ENCODE data around the gene SALL4. TPM values are rescaled to one million over a fixed set of nuclear protein-coding genes. Genes with fewer than 3 reads are reported as not detected.
"Not testable (repeated sequence)": the region's sequence is repeated elsewhere in the genome, so short reads cannot be mapped to it uniquely, and the experiment has no call there.

SALL4 gene
- total and polyA plus RNA-seq, 2 donors from 2014 or later = 0.09 TPM; not detected in 1

DNA sequence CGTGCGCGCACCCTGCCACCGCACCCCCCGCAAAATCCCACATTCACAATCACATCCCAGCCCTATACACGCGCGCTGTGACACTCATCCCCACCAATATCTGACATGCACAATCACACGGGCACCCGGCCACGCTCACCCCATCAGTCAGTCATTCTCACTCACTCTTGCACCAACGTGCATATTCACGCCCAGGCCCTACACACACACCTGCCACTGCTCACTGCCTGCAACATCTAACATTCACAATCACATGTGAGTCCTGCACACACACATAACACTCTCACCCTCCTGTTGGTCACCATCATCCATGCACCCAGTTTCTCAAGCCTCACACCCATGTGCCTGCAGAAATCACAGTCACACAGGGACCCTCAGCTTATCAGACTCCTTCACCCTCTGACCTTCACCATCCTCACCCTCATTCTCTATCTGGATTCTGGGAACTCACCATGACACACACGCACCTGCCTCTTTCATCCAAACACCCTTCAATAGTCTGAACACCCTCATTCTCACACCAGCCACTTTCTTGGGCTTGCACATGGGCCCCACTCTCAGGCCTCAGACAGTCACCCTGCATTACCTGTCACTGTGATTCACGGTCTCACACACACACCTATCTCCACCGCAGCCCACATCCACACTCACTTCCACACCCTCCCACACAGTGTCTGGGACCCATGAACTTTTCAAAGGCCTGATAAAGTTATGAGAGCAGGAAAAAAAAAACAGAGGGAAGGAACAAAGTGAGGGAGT, 33.4 kb downstream of the SALL4 start:
- H3K27ac ChIP-seq (ENCODE audit: low read depth in 2 of 2, low read length in 2 of 2) = peak overlapping the region in 1 of 2 donors; percentile 14
- FAIRE-seq (no peak), DNase-seq (peak in 3 of 5 donors; percentile 38 to 70 (median 43))
- peak overlapping the region; percentile 31 to 35 (median 34) for H3K4me3 ChIP-seq (ENCODE audit: low read length in 3 of 3)
- H3K4me1 ChIP-seq (ENCODE audit: control insufficient read depth in 2 of 3, insufficient read depth in 2 of 3, low read depth in 1 of 3, low read length in 3 of 3) = peaks cover 0 to 7% (median 0%) of the 10 kb centered on the region in 3 donors
- intact Hi-C loops (cut with DNase I) = no loop called here
- TF ChIP-seq, protein P1, sequence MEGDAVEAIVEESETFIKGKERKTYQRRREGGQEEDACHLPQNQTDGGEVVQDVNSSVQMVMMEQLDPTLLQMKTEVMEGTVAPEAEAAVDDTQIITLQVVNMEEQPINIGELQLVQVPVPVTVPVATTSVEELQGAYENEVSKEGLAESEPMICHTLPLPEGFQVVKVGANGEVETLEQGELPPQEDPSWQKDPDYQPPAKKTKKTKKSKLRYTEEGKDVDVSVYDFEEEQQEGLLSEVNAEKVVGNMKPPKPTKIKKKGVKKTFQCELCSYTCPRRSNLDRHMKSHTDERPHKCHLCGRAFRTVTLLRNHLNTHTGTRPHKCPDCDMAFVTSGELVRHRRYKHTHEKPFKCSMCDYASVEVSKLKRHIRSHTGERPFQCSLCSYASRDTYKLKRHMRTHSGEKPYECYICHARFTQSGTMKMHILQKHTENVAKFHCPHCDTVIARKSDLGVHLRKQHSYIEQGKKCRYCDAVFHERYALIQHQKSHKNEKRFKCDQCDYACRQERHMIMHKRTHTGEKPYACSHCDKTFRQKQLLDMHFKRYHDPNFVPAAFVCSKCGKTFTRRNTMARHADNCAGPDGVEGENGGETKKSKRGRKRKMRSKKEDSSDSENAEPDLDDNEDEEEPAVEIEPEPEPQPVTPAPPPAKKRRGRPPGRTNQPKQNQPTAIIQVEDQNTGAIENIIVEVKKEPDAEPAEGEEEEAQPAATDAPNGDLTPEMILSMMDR (IDR thresholded peaks at IDR 0.05; ENCODE audit: borderline replicate concordance, extremely low read depth, insufficient read depth) = no peak
- no peak overlapping the region for H3K9ac ChIP-seq (ENCODE audit: low read length in 3 of 3)
- no peaks in the 10 kb centered on the region for H3K36me3 ChIP-seq (ENCODE audit: control insufficient read depth in 2 of 3, insufficient read depth in 3 of 3, low read length in 3 of 3)
- H3K27me3 ChIP-seq (ENCODE audit: control insufficient read depth, insufficient read depth, low read length) = no peaks in the 10 kb centered on the region
- H3K9me3 ChIP-seq (ENCODE audit: control insufficient read depth in 2 of 3, insufficient read depth in 1 of 3, low read length in 3 of 3) = no peaks in the 10 kb centered on the region

DNA sequence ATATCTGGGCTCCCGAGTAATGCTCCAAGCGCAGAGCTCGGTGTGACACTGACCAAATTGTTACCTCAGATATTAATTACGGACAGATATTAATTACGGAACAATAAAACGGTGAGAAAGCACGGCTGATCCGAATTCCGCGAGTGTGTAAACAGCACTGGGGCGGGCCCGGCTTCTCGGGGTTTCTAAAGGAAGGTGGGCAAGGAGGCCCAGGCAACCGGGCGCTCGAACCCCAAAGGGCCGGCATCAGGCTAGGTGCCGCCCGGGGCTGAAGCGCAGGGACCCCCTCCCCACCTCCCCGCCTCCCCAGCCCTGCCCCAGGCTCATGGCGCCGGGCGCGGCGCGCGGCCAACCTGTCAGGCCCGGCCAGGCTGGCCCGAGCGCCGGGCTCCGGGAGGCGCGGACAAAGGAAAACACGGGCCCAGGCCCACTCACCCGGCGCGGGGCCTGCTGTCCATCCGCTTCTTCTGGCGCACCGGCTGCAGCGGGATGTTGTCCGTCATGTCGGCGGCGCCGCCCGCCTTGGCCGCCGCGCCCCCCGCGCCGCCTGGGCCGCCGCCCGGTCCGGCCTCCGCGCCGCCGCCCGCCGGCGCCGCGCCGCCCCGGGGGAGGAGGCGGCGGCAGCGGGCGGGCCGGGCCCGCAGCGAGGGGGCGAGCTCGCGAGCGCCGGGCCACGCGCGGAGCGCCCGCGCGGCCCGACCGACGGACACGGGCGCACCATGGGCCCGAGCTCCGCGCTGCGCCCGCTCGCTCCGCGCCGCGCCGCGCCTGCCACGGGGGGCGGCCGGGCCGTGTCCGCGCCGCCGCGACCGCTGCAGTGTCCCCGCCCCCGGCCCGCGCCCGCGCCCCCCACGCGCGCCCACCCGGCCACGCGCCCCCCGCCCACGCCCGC, 34.2 kb downstream of the SALL4 start, which contains the start of gene ATP9A:
ATP9A (minus strand) TSS at position 524 of the 892 bp plus-strand sequence; CDS start at position 503, 21 bp downstream.
- Histone ChIP-seq H3K4me3 (ENCODE audit: low read length in 3 of 3) (peak within 1 kb of the TSS; percentile 72 to 80 (median 77)), H3K4me1 (ENCODE audit: control insufficient read depth in 2 of 3, insufficient read depth in 2 of 3, low read depth in 1 of 3, low read length in 3 of 3) (peaks cover 0 to 7% (median 0%) of the 10 kb centered on the region in 3 donors), H3K9me3 (ENCODE audit: control insufficient read depth in 2 of 3, insufficient read depth in 1 of 3, low read length in 3 of 3) (no peaks in the 10 kb centered on the region), H3K27me3 (ENCODE audit: control insufficient read depth, insufficient read depth, low read length) (no peaks in the 10 kb centered on the region), H3K36me3 (ENCODE audit: control insufficient read depth in 2 of 3, insufficient read depth in 3 of 3, low read length in 3 of 3) (no peaks in the 10 kb centered on the region), H3K9ac (ENCODE audit: low read length in 3 of 3) (peak within 1 kb of the TSS; percentile 71 to 82 (median 77)), H3K27ac (ENCODE audit: low read depth in 2 of 2, low read length in 2 of 2) (peak within 1 kb of the TSS; percentile 43 to 75)
- TF ChIP-seq, protein P1 (IDR thresholded peaks at IDR 0.05; ENCODE audit: borderline replicate concordance, extremely low read depth, insufficient read depth) = no peak
- intact Hi-C loops (cut with DNase I) = no loop called here
- DNase-seq = peak; percentile 35 to 77 (median 59)
- no peak for FAIRE-seq

DNA sequence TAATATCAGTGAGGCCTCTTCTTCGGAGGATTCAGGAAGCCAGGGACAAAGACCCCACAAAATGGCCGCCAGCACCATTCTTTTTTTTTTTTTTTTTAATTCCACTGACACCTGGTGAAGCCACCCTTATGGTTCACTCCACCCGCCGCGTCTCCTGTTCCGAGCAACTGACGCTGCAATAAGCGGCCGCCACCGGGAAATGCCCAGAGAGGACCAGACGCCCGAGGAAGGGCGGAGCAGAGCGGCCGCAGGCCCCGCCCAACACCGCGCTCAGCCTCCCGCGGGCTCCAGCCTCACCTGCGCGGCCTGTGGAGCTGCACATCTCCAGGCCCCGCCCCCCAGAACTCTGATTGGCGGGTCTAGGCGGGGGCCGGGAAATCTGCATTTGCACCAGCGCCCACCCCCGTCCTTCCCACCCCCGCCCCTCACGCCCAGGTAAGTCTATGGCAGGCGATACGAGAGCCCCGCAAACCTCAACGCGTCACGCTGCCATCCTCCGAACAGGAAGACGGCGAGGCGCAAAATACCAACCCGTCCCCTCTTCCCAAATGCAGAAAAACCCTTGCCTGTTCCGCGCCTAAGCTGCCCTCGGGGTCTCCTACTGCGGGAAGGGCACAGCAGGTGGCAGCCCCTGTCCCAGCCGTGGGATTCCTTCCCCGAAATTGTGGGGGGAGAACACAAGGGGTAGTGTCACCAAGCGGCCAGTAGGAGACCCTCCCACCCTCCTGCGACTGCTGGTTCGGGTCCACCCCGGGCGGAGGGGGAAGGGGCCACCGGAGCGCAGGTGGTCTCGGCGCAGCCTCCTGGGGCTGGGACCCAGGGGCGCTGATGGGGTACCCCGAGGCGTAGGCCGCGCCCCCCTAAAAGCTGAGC, 35.1 kb downstream of the SALL4 start:
- TF ChIP-seq, protein P1 (IDR thresholded peaks at IDR 0.05; ENCODE audit: borderline replicate concordance, extremely low read depth, insufficient read depth) = no peak
- peak overlapping the region; percentile 71 to 82 (median 77) for H3K9ac ChIP-seq (ENCODE audit: low read length in 3 of 3)
- no peaks in the 10 kb centered on the region for H3K9me3 ChIP-seq (ENCODE audit: control insufficient read depth in 2 of 3, insufficient read depth in 1 of 3, low read length in 3 of 3)
- H3K4me1 ChIP-seq (ENCODE audit: control insufficient read depth in 2 of 3, insufficient read depth in 2 of 3, low read depth in 1 of 3, low read length in 3 of 3) = peaks cover 0 to 7% (median 0%) of the 10 kb centered on the region in 3 donors
- H3K4me3 ChIP-seq (ENCODE audit: low read length in 3 of 3) = peak overlapping the region; percentile 72 to 80 (median 77)
- DNase-seq (peak; percentile 90 to 95 (median 94)), FAIRE-seq (no peak)
- peak overlapping the region; percentile 55 to 75 for H3K27ac ChIP-seq (ENCODE audit: low read depth in 2 of 2, low read length in 2 of 2)
- H3K27me3 ChIP-seq (ENCODE audit: control insufficient read depth, insufficient read depth, low read length) = no peaks in the 10 kb centered on the region
- intact Hi-C loops (cut with DNase I) = no loop called here
- H3K36me3 ChIP-seq (ENCODE audit: control insufficient read depth in 2 of 3, insufficient read depth in 3 of 3, low read length in 3 of 3) = no peaks in the 10 kb centered on the region

DNA sequence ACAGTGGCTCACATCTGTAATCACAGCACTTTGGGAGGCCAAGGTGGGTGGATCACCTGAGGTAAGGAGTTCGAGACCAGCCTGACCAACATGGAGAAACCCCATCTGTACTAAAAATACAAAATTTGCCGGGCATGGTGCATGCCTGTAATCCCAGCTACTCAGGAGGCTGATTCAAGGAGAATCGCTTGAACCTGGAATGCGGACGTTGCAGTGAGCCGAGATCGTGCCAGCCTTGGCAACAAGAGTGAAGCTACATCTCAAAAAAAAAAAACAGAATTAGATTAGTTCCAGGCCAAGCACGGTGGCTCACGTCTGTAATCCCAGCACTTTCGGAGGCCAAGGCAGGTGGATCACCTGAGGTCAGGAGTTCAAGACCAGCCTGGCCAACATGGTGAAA, 36.9 kb downstream of the SALL4 start:
- H3K9ac ChIP-seq (ENCODE audit: low read length in 3 of 3); H3K9me3 ChIP-seq (ENCODE audit: control insufficient read depth in 2 of 3, insufficient read depth in 1 of 3, low read length in 3 of 3); intact Hi-C loops (cut with DNase I); H3K4me3 ChIP-seq (ENCODE audit: low read length in 3 of 3); H3K27me3 ChIP-seq (ENCODE audit: control insufficient read depth, insufficient read depth, low read length); FAIRE-seq; H3K4me1 ChIP-seq (ENCODE audit: control insufficient read depth in 2 of 3, insufficient read depth in 2 of 3, low read depth in 1 of 3, low read length in 3 of 3); DNase-seq; H3K36me3 ChIP-seq (ENCODE audit: control insufficient read depth in 2 of 3, insufficient read depth in 3 of 3, low read length in 3 of 3); H3K27ac ChIP-seq (ENCODE audit: low read depth in 2 of 2, low read length in 2 of 2): not testable (repeated sequence)

Measured in kidney (tissue), 14 donors.